Activated T-cell treated with anti-CD3 and anti-CD28 coated beads for 1 hour (primary cell): Measurements from ENCODE around the gene SLC1A5.
"Not testable (repeated sequence)": the region's sequence is repeated elsewhere in the genome, so short reads cannot be mapped to it uniquely, and the experiment has no call there.

Source experiments
- DNase-seq: peaks from one replicate; pipeline ENCODE4 v3.0.0-alpha.2; 2020; ENCODE audit warnings: low read depth

Gene SLC1A5

DNA sequence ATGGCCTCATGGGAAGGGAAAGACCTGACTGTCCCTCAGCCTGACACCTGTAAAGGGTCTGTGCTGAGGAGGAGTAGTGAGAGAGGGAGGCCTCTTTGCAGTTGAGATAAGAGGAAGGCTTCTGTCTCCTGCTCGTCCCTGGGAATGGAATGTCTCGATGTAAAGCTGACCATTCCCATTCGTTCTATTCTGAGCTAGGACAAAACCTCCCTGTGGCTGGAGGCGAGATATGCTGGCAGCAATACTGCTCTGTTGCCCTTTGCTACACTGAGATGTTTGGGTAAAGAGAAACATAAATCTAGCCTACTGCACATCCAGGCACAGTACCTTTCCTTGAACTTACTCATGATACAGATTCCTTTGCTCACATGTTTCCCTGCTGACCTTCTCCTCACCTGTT lies 19.6 kb downstream of the SLC1A5 start:
- not testable (repeated sequence) for DNase-seq

DNA sequence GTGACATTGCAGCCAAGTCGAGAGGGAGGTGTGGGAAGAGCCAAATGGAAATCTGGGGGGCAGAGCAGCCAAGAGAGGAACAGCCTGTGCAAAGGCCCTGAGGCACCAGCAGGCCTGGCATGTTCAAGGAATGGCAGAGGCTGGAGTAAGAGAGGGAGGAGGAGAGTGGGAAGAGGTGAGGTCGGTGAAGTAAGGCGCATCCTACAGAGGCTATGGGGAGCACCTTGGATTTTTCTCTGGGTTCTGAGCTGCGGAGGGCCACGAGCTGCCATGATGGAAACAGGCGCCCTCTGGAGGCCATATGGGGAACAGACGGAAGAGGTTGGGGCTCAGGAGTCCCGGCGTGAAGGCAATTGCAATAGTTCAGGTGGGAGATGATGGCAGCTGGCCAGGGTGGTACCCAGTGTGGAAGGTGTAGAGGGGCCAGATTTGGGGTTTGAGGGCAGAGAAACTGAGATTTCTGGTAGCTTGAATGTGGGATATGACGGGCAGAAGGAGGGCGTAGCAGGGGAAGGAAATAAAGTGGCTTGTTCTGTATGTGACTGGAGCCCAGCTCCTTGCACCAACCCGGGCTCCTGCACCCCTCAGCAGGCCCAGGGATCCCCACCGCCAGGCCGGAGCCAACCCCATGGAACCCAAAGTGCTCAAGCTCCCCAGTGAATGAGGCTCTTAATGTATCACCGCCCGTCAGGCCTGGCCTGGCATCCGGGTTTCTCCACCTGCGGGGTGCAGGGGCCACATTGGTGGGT lies 21.7 kb downstream of the SLC1A5 start:
- DNase-seq, result peak; percentile 42

DNA sequence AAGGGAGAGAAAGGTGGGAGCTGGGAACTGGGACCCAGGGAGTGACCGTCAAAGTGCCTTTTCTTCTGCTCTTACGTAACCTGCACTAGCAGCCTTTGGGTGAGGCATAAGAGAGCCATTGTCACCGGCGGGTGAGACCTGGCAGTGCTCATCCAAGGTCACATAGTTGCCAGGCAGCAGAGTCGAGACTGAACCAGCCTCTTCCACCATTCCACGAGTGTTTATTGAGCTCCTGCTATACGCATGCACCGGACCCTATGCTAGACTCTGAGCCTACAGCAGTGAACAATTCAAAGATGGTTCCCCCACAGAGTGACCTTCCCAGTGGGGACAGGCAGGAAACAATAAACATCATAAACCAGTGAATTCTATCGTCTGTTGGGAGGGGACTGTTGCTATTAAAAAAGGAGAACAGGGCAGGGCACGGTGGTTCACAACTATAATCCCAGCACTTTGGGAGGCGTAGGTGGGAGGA lies 23.5 kb downstream of the SLC1A5 start:
- no peak for DNase-seq

DNA sequence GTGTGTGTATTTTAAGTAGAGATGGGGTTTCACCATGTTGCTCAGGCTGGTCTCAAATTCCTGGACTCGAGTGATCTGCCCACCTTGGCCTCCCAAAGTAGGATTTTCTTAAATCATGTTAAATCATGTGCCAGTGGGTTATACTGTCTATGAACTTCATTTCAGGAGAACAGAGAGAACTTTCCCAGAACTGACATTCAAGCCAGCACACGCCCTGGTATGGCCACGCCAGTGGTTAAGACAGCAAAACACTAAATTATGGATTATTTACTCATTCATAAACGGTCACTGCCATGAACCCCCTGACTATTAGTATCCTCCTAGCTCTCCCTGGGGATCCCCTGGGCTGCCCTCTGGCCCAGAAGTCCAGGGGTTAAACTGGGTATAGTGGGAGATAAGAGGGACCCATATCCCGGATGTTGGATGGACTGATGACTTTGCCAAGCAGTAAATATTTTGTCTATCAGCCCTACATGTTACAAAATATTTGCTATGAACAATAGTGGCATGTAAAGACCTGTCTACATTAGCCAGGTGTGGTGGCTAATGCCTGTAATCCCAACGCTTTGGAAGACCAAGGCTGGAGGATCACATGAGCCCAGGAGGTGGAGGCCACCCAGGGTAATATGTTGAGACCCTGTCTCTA lies 26.0 kb downstream of the SLC1A5 start:
- no peak for DNase-seq

DNA sequence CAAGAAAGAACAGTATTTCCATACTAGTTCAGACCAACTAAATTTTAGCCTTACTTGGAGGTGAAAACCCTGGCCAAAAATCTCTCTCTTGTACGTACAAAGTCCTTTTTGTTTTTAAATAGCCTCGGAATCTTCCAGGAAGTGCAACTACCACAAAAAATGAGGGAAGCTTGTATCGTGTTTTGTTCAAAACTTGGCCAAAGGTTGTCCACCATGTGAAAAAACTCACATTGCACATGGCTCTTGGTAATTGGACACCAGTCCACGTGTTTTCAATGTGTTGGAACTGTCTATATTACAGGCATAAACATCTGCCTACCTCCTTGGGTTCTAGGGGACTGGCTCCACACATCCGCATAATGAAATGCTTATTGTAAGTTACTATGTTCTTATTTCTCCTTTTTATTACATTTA lies 27.0 kb downstream of the SLC1A5 start:
- DNase-seq, result no peak

DNA sequence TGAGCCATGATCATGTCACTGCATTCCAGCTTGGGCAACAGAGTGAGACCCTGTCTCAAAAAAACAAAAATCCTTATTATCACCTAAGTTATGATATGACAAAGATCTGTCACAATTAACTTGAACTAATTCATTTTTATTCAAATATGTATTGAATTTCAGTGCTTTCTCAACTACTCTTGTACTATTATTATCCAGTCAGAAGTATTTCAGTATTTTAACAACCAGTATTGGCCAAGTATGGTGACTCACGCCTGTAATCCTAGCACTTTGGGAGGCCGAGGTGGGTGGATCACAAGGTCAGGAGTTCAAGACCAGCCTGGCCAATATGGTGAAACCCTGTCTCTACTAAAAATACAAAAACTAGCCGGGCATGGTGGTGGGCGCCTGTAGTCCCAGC lies 27.5 kb downstream of the SLC1A5 start:
- DNase-seq, result not testable (repeated sequence)

DNA sequence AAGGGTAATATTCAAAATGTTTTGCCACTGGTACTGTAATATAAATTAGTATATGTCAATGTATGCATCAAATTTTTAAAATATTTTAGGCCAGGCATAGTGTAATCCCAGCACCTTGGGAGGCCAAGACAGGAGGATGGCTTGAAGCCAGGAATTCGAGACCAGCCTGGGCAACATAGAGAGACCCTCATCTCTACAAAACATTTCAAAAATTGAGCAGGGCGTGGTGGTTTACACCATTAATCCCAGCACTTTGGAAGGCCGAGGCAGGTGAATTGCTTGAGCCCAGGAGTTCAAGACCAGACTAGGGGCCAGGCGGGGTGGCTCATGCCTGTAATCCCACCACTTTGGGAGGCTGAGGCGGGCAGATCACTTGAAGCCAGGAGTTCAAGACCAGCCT lies 28.0 kb downstream of the SLC1A5 start:
- no peak for DNase-seq

DNA sequence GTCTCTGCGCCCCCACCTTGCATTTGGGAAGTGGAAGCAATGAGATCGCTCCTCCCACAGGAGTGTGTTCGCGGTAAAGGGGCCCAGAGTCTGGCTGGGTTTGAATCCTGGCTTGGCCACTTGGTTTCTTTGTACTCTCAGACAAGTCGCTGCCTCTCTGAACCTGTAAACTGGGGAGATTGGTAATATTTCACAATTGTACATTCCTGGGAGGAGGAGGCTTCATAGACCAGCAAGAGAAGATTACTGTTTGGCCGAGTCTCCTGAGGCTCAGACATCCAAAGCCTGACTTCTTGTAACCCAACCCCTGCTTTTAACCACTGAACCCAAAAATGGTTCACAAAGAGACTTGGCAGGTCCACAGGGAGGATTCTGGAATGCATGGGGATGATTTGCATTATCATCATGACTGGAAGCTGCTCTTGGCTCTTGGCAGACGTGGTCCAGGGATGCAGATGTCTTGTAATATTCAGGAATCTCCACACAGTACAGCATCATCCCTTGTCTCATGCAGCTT lies 28.5 kb downstream of the SLC1A5 start:
- DNase-seq, result no peak

DNA sequence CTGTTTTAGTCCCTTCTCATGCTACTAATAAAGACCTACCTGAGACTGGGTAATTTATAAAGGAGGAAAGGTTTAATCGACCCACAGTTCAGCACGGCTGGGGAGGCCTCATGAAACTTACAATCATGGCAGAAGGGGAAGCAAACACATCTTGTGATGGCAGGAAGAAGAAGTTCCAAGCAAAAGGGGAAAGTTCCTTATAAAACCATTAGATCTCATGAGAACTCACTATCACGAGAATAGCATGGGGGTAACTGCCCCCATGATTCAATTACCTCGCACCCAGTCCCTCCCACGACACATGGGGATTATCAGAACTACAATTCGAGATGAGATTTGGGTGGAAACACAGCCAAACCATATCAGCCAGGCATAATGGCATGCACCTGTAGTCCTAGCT lies 29.2 kb downstream of the SLC1A5 start:
- no peak for DNase-seq

DNA sequence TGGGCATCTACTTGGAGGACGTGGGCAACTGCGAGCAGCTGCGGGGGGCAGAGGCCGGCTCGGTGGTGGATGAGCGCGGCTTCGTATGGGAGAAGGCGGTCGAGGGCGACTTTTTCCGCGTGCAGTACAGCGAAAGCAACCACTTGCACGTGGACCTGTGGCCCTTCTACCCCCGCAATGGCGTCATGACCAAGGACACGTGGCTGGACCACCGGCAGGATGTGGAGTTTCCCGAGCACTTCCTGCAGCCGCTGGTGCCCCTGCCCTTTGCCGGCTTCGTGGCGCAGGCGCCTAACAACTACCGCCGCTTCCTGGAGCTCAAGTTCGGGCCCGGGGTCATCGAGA lies 31.9 kb downstream of the SLC1A5 start:
- no peak for DNase-seq

DNA sequence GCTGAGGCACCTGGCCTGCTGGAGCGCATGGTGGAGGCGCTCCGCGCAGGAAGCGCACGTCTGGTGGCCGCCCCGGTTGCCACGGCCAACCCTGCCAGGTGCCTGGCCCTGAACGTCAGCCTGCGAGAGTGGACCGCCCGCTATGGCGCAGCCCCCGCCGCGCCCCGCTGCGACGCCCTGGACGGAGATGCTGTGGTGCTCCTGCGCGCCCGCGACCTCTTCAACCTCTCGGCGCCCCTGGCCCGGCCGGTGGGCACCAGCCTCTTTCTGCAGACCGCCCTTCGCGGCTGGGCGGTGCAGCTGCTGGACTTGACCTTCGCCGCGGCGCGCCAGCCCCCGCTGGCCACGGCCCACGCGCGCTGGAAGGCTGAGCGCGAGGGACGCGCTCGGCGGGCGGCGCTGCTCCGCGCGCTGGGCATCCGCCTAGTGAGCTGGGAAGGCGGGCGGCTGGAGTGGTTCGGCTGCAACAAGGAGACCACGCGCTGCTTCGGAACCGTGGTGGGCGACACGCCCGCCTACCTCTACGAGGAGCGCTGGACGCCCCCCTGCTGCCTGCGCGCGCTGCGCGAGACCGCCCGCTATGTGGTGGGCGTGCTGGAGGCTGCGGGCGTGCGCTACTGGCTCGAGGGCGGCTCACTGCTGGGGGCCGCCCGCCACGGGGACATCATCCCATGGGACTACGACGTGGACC lies 32.4 kb downstream of the SLC1A5 start:
- DNase-seq, result no peak

DNA sequence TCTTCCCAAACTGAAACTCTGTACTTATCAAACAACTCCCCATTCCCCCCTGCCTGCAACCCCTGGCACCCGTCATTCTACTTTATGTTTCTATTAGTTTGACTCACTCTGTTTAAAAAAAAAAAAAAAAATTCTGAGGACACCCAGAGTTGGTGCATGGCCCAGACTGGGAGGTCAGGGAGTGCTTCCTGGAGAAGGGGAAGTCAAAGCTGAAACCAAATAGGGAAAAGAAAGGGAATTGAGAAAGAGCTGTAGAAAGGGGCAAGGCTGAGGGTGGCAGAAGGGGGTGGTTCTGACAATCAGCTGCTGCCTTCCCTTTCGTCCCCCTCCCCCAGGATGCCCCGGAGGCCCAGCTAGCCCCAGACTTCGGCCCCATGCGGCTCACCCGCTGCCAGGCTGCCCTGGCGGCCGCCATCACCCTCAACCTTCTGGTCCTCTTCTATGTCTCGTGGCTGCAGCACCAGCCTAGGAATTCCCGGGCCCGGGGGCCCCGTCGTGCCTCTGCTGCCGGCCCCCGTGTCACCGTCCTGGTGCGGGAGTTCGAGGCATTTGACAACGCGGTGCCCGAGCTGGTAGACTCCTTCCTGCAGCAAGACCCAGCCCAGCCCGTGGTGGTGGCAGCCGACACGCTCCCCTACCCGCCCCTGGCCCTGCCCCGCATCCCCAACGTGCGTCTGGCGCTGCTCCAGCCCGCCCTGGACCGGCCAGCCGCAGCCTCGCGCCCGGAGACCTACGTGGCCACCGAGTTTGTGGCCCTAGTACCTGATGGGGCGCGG lies 33.1 kb downstream of the SLC1A5 start:
- DNase-seq, result no peak

DNA sequence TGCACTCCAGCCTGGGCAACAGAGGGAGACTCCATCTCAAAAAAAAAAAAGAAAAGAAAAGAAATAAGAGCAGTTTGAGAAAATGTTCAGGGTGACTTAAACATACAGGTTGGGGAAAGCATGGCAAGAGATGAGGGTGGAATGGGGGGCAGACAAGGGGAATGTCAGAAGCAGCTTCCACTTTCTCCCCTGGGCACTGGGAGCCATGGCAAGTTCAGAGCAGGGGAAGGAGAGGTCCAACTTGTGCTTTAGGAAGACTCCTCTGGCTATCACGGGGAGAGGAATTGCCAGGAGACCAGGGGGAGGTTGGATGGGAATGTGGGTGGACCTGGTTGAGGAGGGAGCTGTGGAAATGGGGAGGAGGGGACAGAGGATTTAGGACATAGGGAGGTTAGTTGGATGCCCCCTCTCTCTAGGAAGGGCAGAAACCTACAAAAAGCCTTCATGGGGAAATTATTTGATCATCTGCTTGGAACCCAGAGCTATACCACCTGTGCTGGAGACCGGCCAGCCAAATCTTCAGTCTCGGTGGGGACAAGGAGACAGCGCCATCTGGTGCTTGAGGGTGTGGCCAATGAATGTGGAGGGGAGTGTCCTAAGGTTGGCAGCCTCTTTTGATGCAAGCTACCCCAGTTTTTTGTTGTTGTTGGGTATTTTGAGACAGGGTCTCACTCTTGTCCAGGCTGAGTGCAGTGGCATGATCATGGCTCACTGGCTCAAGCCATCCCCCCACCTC lies 34.8 kb downstream of the SLC1A5 start:
- peak; percentile 60 for DNase-seq

DNA sequence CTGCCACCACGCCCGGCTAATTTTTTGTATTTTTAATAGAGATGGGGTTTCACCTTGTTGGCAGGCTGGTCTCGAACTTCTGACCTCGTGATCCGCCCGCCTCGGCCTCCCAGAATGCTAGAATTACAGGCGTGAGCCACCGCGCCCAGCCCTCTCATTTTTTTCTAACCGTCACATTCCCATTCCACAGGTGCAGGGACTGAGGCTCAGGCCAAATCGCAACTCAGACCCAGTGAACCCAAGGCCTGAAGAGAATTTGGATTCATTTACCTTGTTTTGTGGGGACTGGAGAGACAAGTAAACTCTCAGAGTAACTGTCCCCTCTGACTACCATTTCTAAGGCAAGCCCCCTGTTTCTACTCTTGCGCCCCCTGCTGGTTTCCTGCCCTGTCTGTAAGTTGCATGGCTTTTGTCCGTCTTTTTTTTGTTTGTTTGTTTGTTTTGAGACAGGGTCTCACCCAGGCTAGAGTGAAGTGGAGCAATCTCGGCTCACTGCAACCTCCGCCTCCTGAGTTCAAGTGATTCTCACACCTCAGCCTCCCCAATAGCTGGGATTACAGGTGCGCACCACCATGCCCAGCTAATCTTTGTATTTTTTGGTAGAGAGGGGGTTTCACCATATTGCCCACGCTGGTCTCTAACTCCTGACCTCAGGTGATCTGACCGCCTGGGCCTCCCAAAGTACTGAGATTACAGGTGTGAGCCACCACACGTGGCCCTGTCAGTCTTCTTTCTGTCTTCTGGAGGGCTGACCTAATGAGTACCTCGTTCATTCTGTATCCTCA lies 39.9 kb downstream of the SLC1A5 start:
- peak; percentile 74 for DNase-seq

DNA sequence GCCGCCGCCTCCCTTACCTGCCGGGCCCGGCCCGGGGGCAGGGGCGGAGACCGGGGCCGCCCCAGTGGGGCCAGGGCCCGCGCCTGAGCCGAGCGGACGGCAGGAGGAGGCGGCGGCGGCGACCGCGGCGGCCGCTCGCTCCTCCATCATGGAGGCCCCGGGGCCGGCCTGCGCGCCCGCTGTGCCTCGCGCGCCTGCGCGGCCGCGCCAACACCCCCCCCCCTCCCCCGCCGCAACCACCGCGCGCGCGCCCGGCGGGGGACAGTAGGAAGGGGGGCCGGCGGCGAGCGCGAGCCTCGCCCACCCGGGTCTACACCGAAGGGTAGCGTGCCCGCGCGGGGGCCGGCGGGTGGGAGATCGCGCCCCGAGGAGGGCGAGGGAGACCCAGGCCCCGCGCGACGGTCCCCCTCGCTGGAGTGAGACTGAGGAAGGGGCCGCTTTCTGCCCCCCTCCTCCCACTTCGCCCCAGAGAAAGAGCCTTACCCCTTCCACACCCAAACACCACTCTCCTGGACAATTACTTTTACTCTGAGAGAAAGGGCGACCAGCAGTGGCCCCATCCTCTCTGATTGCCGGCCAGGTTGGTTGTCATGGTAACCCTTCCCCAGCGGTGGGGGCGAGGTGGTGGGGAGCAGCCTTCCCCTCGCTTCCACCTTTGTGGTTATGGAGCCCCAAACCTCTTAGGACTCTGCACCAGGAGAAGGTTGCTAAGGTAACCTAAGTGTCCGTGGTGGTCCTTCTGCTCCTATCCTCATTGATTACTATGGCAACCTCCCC lies 41.9 kb downstream of the SLC1A5 start, which contains the start of gene STRN4:
Gene STRN4, minus strand, starts transcription at position 170 of the 777 bp plus-strand sequence. Its CDS starts 20 bp downstream, at position 150.
- DNase-seq, result peak; percentile 55

DNA sequence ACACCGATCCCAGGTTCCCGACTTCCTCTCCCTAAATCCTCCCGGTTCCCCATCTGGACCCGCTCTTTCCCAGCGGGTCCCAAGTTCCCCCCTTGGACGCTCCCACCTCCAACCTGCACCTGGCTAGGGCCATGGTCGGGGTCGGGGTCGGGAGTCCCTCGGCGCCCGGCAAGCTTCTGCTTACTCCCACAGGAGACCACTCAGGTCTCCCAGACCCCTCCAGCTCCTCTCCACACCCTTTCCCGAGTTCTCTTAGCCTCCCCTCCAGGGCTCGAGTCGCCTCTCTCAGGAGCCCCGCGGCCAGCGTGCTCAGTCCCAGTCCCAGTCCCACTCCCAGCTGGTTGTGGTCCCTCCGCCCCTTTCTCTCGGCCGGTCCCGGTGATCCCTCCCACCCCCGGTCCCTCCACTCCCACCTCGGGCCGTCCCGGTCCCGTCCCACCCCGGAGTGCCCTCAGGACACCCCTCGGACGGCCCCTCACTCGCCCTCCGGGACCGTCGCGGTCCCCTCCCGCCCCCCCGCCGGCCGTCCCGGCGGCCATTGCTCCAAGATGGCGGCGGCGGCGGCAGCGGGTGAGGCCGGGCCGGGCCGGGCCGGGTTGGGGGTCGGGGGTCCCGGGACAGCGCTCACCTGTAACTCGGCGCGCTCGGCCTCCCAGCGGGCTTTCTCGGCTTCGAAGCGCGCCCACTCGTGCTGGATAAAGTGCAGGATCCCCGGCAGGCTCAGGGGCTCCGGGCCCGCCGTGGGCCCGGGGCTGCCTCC lies 42.7 kb downstream of the SLC1A5 start, which contains the start of gene FKRP:
Gene FKRP, plus strand, starts transcription at position 537 of the 760 bp plus-strand sequence. CDS start 9,394 bp downstream, outside the sequence.
- DNase-seq, result peak; percentile 22

DNA sequence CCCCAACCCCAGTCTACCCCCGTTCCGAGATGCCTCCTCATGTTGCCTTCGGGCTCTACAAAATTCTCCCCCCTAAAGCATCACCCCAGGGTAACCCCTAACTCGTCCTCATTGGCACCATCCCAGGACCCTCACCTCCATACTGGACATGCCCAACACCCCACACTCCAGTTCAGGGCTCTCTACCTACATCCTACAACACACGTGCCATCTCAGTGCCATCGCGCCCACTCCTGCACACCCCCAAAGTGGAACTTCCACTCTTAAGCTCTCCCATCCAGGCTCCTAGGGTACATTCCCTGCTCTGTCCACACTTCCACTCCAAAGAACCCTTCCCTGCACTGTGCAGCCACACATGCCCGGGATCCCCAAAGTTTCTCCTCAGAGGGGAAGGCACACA lies 43.4 kb downstream of the SLC1A5 start:
- no peak for DNase-seq

DNA sequence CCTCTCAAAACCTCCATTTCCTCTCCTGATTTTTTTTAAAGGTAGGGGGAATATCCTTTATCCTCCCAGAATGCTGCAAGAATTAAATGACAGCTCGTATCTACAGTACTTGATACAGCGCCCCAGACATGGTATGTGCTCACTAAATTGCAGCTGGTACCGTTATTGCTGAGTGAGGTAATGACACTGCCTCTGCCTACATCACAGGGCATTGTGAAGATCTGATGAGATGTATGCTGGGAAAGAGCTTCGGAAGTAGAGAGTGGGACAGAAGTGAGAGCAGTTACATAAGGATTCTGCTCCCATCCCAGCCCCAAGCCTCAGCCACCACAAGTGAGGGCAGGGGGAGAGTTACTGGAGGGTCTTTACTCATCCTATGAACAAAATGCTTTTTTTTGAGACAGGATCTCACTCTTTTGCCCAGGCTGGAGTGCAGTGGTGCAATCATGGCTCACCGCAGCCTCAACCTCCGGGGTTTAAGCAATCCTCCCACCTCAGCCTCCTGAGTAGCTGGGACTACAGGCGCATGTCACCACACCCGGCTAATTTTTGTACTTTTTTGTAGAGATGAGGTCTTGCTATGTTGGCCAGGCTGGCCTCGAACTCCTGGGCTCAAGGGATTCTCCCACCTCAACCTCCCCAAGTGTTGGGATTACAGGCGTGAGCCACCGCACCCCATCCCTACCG lies 44.2 kb downstream of the SLC1A5 start:
- no peak for DNase-seq
